Stimulated activated naive CD8-positive, alpha-beta T cell treated with anti-CD3 and anti-CD28 coated beads, Interleukin-15, amount 100 ng/mL, for 72 hours (primary cell): ENCODE results near the gene KCNQ1.

Source experiments
- ATAC-seq: fragments of 150-1000 bp; cut with Tn5 transposase; 2 replicates; pipeline ENCODE4 v1.10.0; 2021; ENCODE audit warnings: mild to moderate bottlenecking, moderate library complexity
- DNase-seq, 2 donors: peaks; one replicate each; pipeline ENCODE4 v3.0.0; 2021 to 2022
- H3K27ac Mint-ChIP-seq, 2 donors: one replicate each; pipeline ENCODE4 v1.8.0; 2022; ENCODE audit warnings: mild to moderate bottlenecking in 2 of 2, mixed read lengths in 2 of 2, moderate library complexity in 2 of 2
- H3K27me3 Mint-ChIP-seq: one replicate; pipeline ENCODE4 v1.8.0; 2022; ENCODE audit warnings: mixed read lengths
- H3K4me1 Mint-ChIP-seq: one replicate; pipeline ENCODE4 v1.8.0; 2022; ENCODE audit warnings: mild to moderate bottlenecking, mixed read lengths
- H3K4me3 Mint-ChIP-seq, 2 donors: one replicate each; pipeline ENCODE4 v1.8.0; 2022; ENCODE audit warnings: mild to moderate bottlenecking in 2 of 2, mixed read lengths in 2 of 2, moderate library complexity in 1 of 2
- H3K9me3 Mint-ChIP-seq, 2 donors: one replicate each; pipeline ENCODE4 v1.8.0; 2022; ENCODE audit warnings: mixed read lengths in 2 of 2

The KCNQ1 gene

DNA sequence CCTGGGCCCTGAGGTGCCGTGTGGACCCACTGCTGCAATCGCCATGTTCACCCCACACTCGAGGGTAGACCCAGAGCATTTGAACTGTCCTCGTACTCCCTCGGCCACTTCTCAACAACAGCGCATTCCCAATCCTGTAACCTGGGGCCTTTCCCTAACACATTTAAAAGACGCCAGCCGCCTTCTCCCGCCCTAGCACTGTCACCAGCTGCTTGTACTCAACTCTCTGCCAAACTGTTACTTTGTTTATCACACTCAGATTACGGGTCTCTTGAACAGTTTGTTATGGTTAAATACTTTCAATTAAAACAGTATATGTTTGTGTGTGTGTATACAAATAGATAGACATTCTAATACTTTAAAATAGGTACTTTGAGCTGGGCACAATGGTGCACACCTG, 420.1 kb downstream of the KCNQ1 start:
- no peaks in the 10 kb centered on the region for H3K9me3 Mint-ChIP-seq
- peaks cover 40% of the 10 kb centered on the region for H3K4me1 Mint-ChIP-seq
- H3K27ac Mint-ChIP-seq = no peak overlapping the region
- no peak for ATAC-seq
- H3K27me3 Mint-ChIP-seq = peaks cover 82% of the 10 kb centered on the region
- no peak overlapping the region for H3K4me3 Mint-ChIP-seq
- DNase-seq = no peak

GRCh38 chr11:2865922-2866577, 421.2 kb downstream of the KCNQ1 start:
- H3K4me1 Mint-ChIP-seq = peaks cover 40% of the 10 kb centered on the region
- H3K27ac Mint-ChIP-seq = peak overlapping the region in 1 of 2 donors; percentile 27
- no peaks in the 10 kb centered on the region for H3K9me3 Mint-ChIP-seq
- no peak for DNase-seq
- peaks cover 82% of the 10 kb centered on the region for H3K27me3 Mint-ChIP-seq
- no peak for ATAC-seq
- no peak overlapping the region for H3K4me3 Mint-ChIP-seq

GRCh38 chr11:2867142-2867541, 422.3 kb downstream of the KCNQ1 start:
- Mint-ChIP-seq H3K9me3 (no peaks in the 10 kb centered on the region), H3K4me1 (peaks cover 48% of the 10 kb centered on the region), H3K27me3 (peaks cover 83% of the 10 kb centered on the region), H3K4me3 (no peak overlapping the region), H3K27ac (no peak overlapping the region)
- ATAC-seq (no peak), DNase-seq (no peak)

DNA sequence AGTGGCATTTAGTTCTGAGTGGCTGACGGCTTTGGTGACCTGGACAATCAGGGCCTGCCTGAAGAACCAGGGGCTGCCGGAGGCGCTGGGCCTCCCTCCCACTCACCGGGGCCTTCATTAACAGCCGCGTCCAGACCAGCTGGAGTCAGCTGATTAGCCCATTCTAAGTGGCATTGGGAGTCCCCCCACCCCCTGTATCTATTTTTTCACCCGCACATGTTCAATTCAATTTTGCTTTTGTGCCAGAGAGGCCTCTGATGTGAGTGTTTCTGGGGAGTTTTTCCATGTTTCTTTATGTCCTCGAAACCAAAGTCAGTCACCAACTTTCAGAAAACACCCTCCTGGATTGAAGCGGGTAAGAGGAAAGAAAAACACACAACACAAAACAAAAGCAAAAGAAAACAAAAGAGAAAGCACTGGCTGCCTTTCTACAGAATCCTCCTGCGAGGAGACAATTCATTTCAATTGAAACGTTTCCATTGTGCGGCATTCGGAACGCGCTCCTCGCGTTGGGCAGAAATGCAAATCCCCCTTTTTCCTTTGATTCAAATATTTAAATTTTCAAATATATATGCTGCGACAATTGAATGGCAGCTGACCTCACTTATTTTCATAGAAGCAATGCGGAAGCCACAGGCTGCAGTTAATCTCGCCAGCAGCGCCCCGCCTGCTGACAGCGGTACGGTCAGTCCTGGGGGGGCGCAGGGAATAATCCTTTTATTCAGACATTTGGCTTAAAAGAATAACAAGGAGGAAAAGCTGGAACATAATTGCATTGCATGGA, 423.1 kb downstream of the KCNQ1 start:
- no peaks in the 10 kb centered on the region for H3K9me3 Mint-ChIP-seq
- ATAC-seq (no peak), DNase-seq (no peak)
- H3K27me3 Mint-ChIP-seq = peaks cover 82% of the 10 kb centered on the region
- no peak overlapping the region for H3K27ac Mint-ChIP-seq
- H3K4me1 Mint-ChIP-seq = peaks cover 48% of the 10 kb centered on the region
- H3K4me3 Mint-ChIP-seq = no peak overlapping the region

- no peak for ATAC-seq
- Mint-ChIP-seq H3K9me3 (no peaks in the 10 kb centered on the region), H3K27ac (peak overlapping the region in 1 of 2 donors; percentile 42), H3K4me3 (peak overlapping the region; percentile 37 to 43), H3K4me1 (peaks cover 41% of the 10 kb centered on the region), H3K27me3 (peaks cover 75% of the 10 kb centered on the region)
- DNase-seq = no peak
Measured at GRCh38 chr11:2868506-2869133, 423.8 kb downstream of the KCNQ1 start.

DNA sequence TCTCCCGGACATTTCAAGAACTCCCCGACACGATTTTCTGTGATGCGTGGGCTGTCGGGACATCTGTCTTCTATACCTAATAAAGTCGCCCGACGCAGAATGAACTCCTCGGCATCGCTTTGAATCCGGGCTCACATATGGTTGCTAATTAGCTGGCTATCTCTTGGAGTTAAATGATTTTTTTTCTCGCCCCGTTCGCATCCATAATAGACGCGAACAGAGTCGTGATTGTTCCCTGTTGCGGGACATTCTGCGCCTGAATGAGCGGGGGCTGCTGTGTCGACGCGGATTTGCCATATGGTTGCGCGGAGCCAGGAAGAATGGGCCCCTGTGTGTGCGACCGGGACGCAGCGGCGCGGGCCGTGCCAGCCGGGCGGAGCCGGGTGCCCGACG, 424.3 kb downstream of the KCNQ1 start:
- Mint-ChIP-seq H3K27me3 (peaks cover 70% of the 10 kb centered on the region), H3K9me3 (no peaks in the 10 kb centered on the region), H3K4me3 (peak overlapping the region in 1 of 2 donors; percentile 6), H3K27ac (no peak overlapping the region), H3K4me1 (peaks cover 39% of the 10 kb centered on the region)
- DNase-seq (no peak), ATAC-seq (no peak)

DNA sequence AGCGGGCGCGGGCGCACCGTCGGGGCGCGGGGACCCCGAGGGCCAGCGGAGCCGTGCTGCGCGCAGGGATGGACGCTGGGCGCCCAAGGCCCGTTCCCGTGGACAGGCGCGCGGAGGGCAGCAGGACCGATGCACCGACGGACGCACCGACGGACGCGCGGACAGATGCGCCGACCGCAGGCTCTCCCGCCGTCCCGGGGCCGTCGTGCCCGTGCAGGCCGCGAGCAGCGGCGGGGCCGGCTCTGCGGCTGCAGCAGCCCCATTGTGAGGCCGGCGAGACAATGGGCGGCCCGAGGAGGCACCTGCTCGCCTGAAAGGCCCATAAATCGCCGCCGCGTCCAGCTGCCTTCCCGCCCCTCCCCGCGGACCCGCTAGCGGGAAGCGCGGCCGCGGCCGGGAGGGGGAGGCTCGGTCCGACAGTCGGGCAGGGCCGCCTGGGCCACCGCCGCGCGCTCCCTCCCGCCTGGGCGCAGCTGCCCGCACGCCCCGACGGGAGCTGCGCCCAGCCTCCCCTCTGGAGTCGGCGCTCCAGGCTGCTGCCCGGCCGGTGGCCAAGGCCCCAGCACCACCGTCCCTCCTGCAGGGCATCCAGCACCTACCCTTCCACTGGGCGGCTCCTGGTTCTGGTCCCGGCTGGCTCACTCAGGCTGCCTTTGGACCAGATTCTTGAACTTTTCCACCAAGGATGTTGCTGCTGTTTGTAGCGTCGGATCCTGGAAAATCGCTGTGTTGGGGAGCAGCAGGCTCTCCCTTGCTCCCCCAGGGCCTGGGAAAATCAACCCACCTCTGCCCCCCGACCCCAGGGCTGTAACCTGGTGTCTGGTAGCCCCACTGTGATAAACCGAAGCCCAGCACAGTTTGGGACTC, 425.0 kb downstream of the KCNQ1 start:
- Mint-ChIP-seq H3K27me3 (peaks cover 64% of the 10 kb centered on the region), H3K27ac (no peak overlapping the region), H3K4me1 (peaks cover 32% of the 10 kb centered on the region), H3K9me3 (peaks cover 0 to 1% of the 10 kb centered on the region in 2 donors), H3K4me3 (peak overlapping the region in 1 of 2 donors; percentile 37)
- DNase-seq (no peak), ATAC-seq (no peak)

- H3K27me3 Mint-ChIP-seq = peaks cover 58% of the 10 kb centered on the region
- peaks cover 0 to 7% of the 10 kb centered on the region in 2 donors for H3K9me3 Mint-ChIP-seq
- DNase-seq (no peak), ATAC-seq (peak; percentile 37)
- peak overlapping the region in 1 of 2 donors; percentile 37 for H3K4me3 Mint-ChIP-seq
- peaks cover 31% of the 10 kb centered on the region for H3K4me1 Mint-ChIP-seq
- H3K27ac Mint-ChIP-seq = no peak overlapping the region
Measured at GRCh38 chr11:2870460-2870859, 425.7 kb downstream of the KCNQ1 start.

DNA sequence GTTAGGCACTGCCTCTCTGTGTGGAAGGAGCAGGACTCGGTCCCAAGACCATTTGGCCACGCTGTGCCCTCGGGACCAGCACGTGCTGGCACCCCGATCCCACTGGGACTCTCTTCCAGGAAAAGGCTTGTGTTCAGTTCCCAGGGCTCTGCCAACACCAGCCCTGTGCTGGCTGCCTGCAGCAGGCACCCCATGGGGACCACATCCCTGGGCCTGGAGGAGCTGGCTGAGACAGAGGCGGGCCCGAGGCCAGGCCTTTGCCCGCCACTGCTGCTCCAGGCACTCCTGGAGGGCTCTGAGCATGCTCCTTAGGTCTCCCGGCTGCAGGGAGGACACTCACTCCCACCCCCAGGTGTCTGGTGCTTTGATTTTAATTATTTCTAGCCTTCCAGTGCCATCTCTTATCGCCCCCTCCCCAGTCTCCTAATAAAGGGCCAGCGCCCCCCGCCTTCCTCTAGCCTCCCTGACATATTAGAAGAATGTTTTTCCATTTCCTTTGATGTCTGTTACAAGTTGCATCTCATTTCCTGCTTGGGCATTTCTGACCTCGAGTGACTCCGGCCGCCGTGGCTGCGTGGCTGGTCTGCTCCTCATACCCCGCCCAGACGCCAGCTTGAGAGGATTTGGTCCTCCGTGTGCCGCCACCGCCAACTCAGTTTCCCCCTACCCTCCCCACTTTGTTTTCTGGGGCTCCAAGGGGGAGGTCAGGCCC, 426.3 kb downstream of the KCNQ1 start:
- H3K9me3 Mint-ChIP-seq = peaks cover 0 to 7% of the 10 kb centered on the region in 2 donors

DNA sequence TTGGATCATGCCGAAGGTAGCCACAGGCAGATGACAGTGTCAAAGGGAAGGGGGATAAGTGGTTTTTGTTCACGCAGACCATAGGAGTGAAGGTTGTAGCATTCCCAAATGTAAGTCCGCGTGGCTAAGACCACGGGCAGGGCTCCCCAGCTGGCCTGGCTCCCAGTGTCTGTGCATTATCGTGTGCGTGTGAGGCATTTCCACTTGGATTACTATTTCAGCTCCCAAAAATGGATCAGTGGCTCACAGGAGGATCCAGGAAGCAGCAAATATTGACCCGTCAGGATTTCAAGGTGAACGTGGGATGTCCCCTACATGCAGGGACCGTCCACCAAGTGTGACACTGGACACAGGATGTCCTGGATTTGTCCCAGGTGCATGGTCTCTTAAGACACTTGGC, 430.2 kb downstream of the KCNQ1 start:
- no peak overlapping the region for H3K27ac Mint-ChIP-seq
- H3K9me3 Mint-ChIP-seq = peaks cover 0 to 7% of the 10 kb centered on the region in 2 donors
- peaks cover 20% of the 10 kb centered on the region for H3K4me1 Mint-ChIP-seq
- no peak for ATAC-seq
- no peak overlapping the region for H3K4me3 Mint-ChIP-seq
- peaks cover 22% of the 10 kb centered on the region for H3K27me3 Mint-ChIP-seq
- DNase-seq = no peak

More for the DNA sequence above, 426.3 kb downstream of the KCNQ1 start:
- Mint-ChIP-seq H3K4me1 (peaks cover 31% of the 10 kb centered on the region), H3K27me3 (peaks cover 56% of the 10 kb centered on the region), H3K4me3 (no peak overlapping the region), H3K27ac (no peak overlapping the region)
- ATAC-seq = no peak
- DNase-seq = no peak

DNA sequence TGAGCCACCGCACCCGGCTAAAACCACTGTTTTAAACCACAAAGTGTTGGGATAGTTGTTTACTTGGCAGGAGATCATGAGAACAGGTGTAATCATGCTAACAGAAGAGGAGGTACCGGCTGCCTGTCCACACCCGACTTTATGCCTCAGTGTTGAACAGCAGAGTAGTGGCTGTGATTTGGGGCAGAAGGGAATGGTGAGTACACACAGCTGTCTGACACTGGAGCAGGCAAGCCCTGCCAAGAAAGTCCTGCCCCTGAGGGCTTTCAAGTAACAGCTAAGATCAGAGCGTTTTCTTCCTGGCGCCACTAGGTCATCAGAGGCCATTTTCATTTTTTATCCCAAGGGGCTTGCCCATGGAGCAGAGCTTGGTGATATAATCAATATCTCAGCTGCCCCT, 432.7 kb downstream of the KCNQ1 start:
- Mint-ChIP-seq H3K9me3 (peaks cover 0 to 7% of the 10 kb centered on the region in 2 donors), H3K27ac (no peak overlapping the region), H3K4me3 (no peak overlapping the region), H3K4me1 (no peaks in the 10 kb centered on the region), H3K27me3 (peaks cover 3% of the 10 kb centered on the region)
- no peak for DNase-seq
- ATAC-seq = no peak

- no peaks in the 10 kb centered on the region for H3K4me1 Mint-ChIP-seq
- H3K4me3 Mint-ChIP-seq = no peak overlapping the region
- peaks cover 16% of the 10 kb centered on the region for H3K27me3 Mint-ChIP-seq
- no peak overlapping the region for H3K27ac Mint-ChIP-seq
- no peak for ATAC-seq
- H3K9me3 Mint-ChIP-seq = peaks cover 0 to 7% of the 10 kb centered on the region in 2 donors
- no peak for DNase-seq
Measured at GRCh38 chr11:2878782-2879181, 434.0 kb downstream of the KCNQ1 start.

DNA sequence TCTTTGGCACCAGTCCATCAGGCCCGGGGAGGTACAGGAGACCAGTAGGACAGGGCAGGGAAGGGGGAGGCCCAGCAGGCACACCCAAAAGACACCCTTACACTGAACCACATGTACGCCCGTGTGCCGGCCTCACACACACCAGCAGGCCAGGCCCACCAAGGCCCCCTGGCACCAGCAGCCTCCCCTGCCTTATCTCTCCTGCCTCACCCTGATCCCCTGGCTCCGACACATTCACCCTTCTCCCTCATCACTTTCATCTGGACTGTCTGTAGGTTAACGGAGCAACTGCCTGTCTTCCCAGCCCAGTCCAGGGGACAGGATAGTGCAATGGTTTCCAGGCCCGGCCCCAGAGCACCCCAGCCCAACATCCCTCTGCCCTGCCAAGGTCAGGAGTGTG, 435.8 kb downstream of the KCNQ1 start:
- H3K27me3 Mint-ChIP-seq = peaks cover 25% of the 10 kb centered on the region
- ATAC-seq (no peak), DNase-seq (no peak)
- no peaks in the 10 kb centered on the region for H3K9me3 Mint-ChIP-seq
- H3K4me1 Mint-ChIP-seq = peaks cover 6% of the 10 kb centered on the region
- peak overlapping the region in 1 of 2 donors; percentile 12 for H3K27ac Mint-ChIP-seq
- H3K4me3 Mint-ChIP-seq = no peak overlapping the region

- H3K27me3 Mint-ChIP-seq = peaks cover 26% of the 10 kb centered on the region
- ATAC-seq (no peak), DNase-seq (no peak)
- H3K27ac Mint-ChIP-seq = no peak overlapping the region
- no peaks in the 10 kb centered on the region for H3K9me3 Mint-ChIP-seq
- peaks cover 6% of the 10 kb centered on the region for H3K4me1 Mint-ChIP-seq
- no peak overlapping the region for H3K4me3 Mint-ChIP-seq
Measured at GRCh38 chr11:2881076-2881980, 436.5 kb downstream of the KCNQ1 start.
